Stimulated activated CD4-positive, alpha-beta T cell treated with anti-CD3 and anti-CD28 coated beads, Interleukin-4, amount 100 ng/mL, for 24 hours (primary cell): Measurements from ENCODE around the gene UBA7.
"Not testable (repeated sequence)": the region's sequence is repeated elsewhere in the genome, so short reads cannot be mapped to it uniquely, and the experiment has no call there.

Source experiments
- DNase-seq: peaks from one replicate; pipeline ENCODE4 v3.0.0-alpha.2; 2020

Gene UBA7

DNA sequence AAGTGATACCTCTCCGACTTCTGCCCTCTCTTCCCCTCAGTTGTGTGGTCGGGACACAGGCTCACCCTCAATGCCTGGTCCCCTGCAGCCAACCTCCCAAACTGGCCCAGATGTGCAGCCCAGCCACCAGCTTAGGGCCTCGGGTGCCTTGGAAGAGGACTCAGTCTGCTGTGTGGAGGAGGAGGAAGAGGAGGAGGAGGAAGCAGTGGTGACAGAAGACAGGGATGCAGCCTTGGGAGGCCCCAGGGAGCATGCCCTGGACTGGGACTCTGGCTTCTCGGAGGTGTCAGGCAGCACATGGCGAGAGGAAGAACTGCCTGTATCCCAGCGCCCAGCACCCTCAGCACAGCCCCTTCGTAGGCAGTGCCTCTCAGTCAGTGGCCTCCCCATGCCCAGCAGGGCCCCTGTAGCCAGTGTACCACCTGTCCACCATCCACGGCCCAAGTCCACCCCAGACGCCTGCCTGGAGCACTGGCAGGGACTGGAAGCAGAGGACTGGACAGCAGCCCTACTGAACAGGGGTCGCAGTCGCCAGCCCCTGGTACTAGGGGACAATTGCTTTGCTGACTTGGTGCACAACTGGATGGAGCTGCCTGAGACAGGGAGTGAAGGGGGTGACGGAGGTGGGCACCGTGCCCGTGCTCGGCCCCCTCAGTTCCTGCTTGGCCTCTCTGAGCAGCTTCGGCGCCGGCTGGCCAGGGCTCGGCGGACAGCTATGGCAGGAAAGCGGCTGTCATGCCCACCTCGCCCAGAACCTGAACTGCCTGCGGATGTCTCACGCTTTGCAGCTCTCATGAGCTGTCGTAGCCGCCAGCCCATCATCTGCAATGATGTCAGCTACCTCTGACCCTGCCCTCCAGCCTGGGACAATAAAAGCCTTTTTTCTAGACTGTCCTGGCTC is 9.4 kb downstream of the UBA7 start:
- DNase-seq, result no peak

DNA sequence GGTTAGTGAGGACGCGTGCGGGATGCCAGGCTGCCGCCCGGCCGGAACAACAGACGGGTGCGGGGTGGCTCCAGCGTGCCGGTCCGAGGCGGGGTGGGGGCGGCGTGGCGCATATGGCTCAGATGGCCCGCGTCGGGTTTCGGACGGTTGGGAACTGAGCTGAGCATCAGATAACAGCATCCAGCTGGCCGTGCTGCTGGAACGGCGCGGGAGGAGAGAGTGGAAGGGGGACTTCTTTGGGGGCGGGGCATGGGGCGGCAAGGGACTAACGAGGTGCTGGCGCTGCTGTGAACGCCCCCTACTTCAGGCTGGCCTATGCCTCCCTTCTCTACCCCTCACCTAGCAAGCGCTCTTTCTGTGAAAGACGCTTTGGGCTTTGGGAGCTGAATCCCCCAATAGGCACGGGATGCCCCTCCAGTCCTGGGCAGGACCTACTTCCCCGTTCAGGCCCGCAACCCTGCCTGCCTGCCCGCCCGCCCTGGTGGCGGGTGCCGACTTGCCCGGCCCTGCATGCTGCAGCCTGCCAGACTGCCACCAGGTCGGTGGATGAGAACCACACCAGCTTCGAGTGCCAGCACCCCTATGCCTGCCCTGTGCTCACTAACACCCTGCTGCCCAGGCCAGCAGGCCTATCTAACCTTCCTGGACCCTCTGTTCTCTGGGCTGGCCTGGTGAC is 10.2 kb downstream of the UBA7 start:
- peak; percentile 40 for DNase-seq

DNA sequence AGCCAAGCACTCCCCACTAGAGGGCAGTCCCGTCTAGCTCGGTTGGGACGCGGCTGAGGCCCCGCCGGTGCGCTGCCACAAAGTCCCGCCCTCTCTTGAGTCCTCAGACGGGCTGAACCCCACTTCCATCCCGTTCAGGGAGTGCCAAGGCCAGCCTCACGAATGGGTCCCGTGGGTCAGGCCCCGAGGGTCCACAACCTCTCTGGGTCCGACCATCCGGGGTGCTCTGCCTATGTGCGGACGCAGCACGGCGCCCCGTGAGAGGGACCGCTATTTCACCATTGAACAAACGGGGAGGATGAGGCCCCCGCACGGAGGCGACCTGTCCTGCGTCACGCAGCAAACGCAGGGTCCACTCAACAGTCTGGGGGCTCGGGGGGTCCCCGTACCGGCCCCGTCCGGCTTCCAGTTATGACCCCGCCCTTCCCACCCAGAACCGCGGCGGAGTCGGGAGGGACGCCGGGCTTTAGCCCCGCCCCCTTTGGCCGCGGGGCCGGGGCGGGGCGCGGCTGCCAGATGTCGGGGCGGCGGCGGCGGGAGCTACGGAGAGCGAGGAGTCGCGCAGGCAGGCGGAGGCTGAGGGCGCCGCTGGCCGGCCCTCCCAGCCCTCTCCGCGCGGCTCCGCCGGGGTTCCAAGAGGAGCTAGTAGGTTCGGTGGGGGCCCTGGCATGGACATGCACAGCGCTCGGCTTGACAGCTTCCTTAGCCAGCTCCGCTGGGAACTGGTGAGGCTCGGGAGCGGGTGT is 10.9 kb downstream of the UBA7 start, which contains the start of gene INKA1:
Gene INKA1, plus strand, starts transcription at position 543 of the 746 bp plus-strand sequence. Its CDS starts 132 bp downstream, at position 675.
- DNase-seq, result peak; percentile 90

DNA sequence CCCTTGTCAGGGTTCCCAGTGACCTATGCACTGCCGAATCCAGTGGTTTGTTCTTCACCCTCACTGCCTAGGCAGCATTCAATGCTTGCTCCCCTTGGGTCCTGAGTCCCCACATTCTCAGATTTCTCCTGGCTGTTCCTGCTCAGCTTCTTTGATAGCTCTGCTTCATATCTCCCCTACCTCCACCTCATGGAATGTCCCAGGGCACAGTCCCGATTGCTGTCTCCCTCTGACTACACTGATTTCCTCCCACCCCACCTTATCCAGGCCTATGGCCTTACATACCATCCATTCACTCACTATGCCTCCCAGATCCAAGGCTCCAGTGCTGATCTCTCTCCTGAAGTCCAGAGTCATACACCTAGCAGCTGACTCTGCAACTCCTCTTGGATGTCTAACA is 12.6 kb downstream of the UBA7 start:
- DNase-seq, result no peak

DNA sequence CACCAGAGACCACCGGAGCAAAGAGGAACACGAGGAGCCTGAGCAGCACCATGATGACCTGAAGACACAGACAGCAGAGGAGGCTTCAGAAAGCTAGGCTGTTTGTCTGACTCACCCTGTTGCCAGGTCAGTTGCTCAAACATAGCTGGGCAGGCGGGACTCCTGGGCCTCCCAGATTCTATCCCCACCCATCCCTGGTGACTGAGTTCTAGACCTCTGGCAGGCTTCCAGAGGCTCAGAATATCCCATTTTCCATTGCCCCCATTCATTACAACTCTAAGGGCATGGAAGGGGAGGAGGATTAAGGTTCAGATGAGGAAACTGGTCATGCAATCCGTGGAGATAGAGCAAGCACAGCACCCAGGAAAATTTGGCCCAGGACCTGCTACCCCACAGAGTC is 14.0 kb downstream of the UBA7 start, which contains the start of gene CDHR4:
Gene CDHR4, minus strand, starts transcription at position 113 of the 400 bp plus-strand sequence. Its CDS starts 61 bp downstream, at position 52.
- DNase-seq, result no peak

DNA sequence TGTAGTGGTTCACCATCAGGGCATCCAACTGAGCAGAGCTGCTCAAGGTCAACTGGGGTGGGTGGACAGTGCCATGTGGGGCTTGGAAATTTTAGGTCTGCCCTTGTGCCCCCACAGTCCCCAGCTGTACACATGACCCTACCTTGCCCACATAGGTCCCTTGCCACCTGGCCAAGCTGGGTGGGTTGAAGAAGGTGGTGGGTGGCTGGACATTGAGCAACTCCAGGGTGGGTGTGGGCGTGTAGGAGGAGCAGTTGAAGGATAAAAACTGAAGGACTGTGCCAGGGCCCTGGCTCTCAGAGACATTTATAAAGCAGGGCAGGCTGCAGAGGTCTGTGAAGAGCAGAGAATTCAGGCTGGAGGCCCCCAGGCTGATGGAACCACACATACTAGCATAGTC is 14.6 kb downstream of the UBA7 start:
- no peak for DNase-seq

DNA sequence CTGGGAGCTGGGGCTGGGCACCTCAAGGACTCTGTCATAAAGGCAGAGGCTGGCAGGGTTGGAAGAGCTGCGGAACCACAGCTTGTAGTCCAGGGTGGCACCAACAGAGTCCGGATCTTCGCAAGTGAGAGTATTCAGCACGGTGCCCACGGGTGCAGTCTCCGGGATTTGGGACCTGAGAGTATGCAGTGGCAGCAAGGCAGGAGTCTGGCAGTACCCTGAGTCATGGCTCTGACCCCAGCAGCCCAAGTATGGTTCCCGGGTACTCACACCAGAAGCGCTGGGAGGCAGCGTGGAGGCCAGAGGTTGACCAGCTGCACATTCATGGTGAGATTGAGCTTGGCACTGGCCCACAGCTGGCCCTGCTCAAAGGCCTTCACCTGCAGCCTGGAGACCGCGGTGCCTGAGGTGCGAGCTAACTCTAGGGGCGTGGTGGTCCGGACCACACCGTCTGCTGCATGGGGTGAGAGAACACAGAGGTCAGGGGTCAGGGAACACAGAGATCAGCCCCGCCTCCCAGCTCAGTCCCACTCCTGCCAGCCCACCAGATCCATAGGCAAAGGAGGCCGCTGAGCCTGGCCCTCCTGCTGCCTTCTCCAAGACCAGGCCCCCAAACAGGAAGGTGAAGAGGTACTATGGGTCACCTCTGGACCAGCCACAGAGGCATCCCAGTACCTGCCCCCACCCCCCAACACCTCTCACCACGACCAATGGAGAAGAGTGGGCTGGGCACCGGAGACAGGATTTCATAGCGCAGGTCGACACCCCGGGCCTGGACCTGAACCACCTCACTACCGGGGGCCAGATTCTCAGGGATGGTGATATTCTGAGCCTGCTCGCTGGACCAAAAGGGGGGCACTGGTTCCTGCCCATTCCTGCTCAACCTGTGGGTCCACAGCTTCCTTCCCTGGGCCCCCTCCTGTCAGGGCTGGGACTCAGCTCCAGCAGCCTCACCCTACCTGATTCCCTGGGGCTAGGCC is 18.5 kb downstream of the UBA7 start:
- no peak for DNase-seq

DNA sequence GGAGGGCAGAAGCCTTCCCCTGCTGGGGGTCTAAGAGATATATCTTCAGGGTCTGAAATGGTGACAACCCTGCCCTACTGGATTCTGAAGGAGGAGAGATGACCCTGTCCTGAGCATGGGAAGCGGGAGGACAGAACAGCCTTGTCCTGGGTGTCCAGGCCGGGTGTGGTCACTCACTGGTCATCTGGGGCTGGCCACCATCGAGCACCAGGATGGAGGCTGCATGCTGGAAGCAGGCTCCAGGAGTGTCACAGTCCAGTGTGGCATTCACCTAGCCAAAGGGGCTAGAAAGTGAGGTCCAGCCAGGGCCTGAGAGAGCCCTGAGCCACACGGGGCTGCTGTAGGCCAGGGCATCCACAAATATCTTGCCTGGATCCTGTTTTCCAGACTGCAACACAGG is 19.3 kb downstream of the UBA7 start:
- no peak for DNase-seq

DNA sequence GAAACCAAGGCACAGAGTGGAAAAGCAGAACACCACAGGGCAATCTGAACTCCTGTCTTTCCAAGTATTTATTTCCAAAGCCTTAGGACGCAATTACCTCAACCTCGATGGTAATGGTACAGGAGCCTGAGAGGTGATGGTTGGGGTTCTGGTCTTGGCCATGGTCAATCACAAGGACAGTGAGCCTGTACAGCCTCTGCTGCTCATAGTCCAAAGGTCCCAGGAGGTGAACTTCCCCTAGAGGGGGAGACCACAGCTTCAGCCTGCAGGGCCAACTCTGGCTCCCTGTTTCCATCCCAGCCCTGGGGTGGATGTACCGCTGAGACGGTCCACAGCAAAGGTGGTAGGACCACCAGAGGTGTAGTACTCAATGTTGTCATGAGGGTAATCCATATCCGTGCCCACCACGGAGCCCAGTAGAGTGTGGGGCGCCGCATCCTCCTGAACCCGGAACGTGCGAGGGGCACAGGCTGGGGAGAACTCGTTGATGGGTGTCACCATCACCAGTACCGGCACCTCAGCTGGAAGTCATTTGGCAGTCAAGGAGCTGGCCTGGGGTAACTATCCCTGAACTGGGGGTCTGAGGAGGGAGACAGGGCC is 20.2 kb downstream of the UBA7 start:
- DNase-seq, result no peak

DNA sequence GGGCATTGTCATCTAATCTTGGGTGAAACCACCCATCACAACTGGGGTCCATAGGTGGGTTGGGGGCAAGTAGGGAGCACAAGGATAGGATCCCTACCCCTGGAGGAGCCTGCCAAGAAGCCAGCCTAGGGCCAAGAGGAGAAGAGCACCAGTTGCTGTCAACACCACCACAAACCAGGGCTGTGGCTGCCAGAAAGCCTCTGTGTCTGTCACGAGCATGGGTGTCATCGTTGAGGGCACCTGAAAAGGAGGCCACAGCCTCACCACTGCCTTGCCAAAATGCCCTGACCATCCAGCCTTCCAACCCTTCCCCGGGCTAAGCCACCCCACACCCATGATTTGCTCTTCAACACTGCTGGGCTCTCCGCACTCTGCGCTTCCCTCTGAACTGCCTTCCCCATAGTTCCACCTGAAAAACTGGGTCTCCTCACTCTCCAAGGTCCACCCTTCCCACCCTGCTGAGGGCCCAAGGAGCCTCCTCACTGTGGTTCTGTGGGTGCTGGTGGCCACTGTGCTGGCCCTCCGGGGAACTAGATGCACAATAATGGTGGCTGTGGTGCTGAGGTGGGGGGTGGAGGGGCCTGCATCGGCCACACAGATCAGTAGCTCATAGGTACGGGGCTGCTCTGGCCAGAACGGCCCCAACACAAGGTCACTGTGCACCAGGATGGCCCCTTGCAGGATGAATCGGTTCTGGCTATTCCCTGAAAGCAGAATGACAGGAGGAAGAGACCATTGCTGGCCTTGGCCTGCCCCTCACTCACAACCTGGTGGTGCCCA is 21.2 kb downstream of the UBA7 start:
- DNase-seq, result no peak

DNA sequence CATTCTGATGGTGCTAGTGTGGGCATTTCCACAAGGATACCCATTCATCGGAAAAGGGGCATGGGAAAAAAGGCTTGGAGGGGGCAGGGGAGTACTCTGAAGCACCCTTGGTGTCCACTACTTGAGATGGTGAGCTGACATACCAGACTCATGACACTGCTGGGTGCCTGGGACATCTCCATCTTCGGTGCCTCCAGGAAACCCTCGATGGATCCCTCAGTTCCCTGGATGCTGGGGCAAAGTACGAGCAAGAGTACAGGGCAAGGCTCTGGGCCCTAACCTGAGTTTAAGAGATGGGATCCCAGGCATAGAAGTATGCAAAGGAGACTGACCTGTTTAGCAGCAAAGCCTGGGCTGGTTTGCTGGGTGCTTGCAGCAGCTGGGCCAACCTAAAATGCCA is 22.2 kb downstream of the UBA7 start:
- no peak for DNase-seq

DNA sequence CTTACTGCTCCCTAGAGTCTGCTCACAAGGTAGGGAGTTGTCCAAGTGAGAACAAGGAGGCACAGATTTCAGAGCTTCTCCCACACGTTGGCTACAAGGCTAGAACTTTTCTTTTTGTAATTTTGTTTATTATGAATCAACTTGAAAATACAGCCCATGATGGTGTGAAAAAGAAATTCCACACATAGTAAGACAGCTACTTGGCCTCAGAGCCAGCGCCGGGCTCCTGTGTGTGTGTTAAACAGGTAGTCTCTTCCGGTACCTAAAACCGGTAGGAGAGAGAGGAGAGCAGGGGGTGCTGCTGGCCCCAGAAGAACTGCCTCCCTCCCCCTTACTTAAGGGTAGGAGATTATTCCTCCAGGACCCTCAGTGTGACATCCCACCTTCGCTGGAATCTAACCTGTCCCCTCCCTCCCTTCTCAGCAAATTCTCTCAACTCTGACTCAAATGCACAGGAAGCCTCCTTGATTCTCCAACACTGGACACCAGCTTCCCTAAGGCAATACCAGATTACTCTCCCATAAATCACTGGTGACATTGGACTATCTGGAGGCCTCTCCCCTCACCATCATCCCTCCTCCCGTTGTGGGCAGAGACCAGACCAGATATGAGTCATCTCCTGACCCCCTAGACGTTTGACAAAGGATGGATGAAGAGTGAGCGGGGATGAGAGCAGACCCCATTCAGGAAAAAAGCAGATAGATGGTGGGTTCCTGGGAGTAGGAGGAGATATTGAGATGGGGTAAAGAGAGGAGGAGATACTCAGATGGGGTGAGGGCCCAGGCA is 22.9 kb downstream of the UBA7 start:
- no peak for DNase-seq

DNA sequence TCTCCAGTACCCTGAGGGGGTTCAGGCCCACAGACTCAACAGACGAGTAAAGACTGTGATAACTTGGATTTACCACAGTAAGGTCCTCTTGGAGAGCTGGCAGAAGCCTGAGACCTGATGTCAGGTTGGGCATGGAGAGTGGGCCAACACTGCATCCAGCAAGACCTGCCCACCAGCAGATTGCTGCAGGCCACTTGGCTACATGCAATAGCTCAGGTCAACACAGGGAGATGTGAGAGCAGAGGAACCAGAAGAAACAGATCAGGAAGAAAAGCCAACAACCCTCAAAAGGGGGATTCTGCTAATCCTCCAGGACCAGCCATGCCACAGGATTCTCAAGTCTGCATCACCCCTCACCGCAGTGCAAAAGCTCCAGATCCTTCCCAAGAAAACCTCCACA is 25.7 kb downstream of the UBA7 start:
- no peak for DNase-seq

DNA sequence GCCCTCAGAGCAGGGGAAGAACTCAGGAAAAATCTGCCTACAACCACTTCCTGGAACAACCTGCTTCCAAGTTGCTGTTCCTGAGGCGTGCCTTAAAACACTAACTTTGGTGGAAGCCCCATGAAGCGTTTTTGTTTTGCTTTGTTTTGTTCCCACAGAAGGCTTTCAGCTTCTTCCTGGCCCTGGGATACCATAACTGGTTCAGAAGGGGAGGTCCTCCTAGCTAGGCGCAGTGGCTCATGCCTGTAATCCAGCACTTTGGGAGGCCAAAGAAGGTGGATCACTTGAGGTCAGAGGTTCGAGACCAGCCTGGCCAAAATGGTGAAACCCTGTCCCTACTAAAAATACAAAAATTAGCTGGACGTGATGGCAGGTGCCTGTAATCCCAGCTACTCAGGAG is 26.2 kb downstream of the UBA7 start:
- DNase-seq, result no peak

DNA sequence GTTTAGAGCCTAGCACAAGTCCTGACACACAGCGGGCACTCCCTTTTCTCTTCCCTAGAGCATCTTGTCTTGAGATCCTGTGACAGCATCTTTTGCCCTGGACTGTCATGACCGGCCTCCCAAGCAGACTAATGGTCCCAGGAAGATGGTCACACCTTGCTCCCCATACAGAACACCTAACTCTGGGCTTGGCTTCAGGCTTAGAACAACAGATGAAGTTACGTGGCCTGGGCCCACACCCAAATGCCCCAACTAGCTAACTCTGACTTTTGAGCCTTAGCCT is 26.6 kb downstream of the UBA7 start:
- DNase-seq, result no peak

DNA sequence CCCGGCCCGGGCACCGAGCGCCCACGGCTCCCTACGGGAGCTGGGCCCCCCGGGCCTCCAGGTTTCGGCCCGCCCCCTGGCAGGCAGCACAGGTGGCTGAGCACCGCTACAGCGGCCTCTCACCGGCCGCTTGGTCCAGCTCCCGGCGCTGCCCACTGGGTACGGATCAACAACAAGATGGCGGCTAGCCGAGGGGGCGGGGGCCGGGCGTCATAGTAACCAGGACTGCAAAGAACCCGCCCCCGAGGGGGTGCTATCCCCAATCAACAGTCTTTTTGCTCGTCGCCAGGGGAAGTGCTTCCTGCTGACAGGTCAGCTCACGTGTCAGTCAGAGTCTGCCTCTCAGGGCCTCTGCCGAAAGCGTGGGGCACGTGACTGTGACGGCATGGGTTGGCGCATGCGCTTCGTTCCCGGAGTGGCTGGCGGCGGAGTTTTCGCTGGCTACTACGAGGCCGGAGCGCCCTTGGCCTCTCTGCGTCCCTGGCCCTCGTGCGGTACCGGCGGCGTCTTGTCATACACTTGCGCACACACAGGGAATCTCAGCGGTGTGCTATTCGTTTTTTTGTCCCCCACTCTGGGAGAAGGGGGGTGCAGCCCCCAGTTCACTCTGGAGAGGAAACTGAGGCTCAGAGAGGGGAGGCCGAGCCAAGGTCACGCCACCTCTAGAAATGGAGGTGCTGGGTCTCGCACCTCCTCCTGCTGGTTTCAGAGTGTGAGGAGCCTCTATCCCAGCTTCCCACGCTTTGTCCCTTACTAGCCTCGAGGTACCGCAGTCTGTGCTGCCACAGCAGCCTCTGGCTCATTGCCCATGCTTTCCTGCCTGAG is 27.2 kb downstream of the UBA7 start, which contains the start of gene IP6K1:
Gene IP6K1, minus strand, starts transcription at position 186 of the 825 bp plus-strand sequence. CDS start 38,502 bp downstream, outside the sequence.
- DNase-seq, result peak; percentile 100

DNA sequence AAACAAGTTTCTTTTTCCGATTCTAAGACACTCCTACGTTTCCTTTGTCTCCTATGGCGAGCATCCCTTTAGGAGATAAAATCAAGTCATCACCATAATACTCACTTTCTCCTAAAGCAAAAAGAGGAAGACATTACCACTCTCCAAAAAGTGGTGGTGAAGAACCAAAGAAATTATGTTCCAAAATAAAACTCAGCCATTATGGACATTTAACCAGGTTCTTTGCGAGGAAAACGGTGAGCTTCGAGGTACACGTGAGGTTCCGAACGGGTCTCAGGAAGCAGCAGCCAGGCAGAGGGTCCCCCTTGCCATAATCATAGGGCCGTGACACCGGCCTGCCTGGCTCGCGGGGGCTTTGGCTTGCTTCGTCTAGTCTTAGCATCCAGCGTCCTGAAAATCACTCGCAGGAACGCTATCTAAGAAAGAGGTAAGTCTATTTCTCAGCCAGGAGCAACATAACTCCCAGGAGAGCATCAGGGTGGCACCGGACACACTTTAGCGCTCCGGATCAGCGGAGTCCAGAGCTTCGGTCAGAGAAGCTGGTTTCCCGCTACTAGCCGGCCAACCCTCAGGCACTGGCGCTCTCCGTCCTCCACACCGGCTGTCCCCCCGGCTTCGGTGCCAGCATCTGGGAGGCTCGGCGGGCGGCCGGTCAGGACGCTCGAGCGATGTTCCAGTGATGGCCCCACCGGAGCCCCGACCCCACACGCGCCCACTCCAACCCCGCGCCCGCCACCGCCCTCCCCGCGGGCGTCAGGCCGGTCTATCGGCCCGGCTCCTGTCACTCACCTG is 28.0 kb downstream of the UBA7 start:
- DNase-seq, result peak; percentile 29

DNA sequence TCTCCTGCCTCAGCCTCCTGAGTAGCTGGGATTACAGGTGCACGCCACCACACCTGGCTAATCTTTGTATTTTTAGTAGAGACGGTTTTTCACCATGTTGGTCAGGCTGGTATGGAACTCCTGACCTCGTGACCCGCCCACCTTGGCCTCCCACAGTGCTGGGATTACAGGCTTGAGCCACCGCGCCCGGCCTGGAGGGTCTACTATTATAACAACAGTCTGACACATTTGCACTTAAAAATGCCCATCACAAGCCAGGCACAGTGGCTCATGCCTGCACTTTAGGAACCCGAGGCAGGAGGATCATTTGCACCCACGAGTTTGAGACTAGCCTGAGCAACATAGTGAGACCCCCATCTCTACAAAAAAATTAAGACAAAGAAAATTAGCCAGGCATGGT is 31.5 kb downstream of the UBA7 start:
- DNase-seq, result not testable (repeated sequence)
